Karpas-422 (cell line): ENCODE results near the gene CASKIN1. TPM values are rescaled to one million over a fixed set of nuclear protein-coding genes. Genes with fewer than 3 reads are reported as not detected.

ENCODE experiments used
- DNase-seq: peaks from one replicate; pipeline ENCODE4 v3.0.0-alpha.2; 2015
- H2AFZ ChIP-seq: fragments of 200-600 bp; sonication (generic); 2 replicates; pipeline ENCODE4 v1.6.1; 2014; ENCODE audit warnings: antibody characterized with exemption, low read length, mixed read lengths
- H3K27ac ChIP-seq: fragments of 200-600 bp; sonication (generic); 2 replicates; pipeline ENCODE4 v1.5.1; 2014; ENCODE audit warnings: mild to moderate bottlenecking, low read length, moderate library complexity
- H3K27me3 ChIP-seq: fragments of 200-600 bp; sonication (generic); 2 replicates; pipeline ENCODE4 v1.6.1; 2014; ENCODE audit warnings: low read length, mixed read lengths
- H3K36me3 ChIP-seq: fragments of 200-600 bp; sonication (generic); 2 replicates; pipeline ENCODE4 v1.6.1; 2014; ENCODE audit warnings: low read length, mixed read lengths; ENCODE audit not compliant: insufficient read depth
- H3K4me1 ChIP-seq: fragments of 200-600 bp; sonication (generic); 2 replicates; pipeline ENCODE4 v1.6.1; 2014; ENCODE audit warnings: mild to moderate bottlenecking, low read length, mixed read lengths
- H3K4me2 ChIP-seq: fragments of 200-600 bp; sonication (generic); 2 replicates; pipeline ENCODE4 v1.6.1; 2014; ENCODE audit warnings: low read length, low read depth, mild to moderate bottlenecking; ENCODE audit not compliant: poor library complexity, severe bottlenecking
- H3K4me3 ChIP-seq: fragments of 200-600 bp; sonication (generic); 2 replicates; pipeline ENCODE4 v1.5.1; 2014; ENCODE audit warnings: mild to moderate bottlenecking, antibody characterized with exemption, low read length, mixed read lengths
- H3K79me2 ChIP-seq: fragments of 200-600 bp; sonication (generic); 2 replicates; pipeline ENCODE4 v1.6.1; 2014; ENCODE audit warnings: mild to moderate bottlenecking, low read length, mixed read lengths
- H3K9ac ChIP-seq: fragments of 200-600 bp; sonication (generic); 2 replicates; pipeline ENCODE4 v1.6.0; 2014; ENCODE audit warnings: low read length
- H3K9me2 ChIP-seq: fragments of 200-600 bp; sonication (generic), shearing (Covaris generic); replicated peaks from 2 replicates; pipeline ENCODE4 v1.6.0; 2014; ENCODE audit warnings: mild to moderate bottlenecking, low read length, moderate library complexity; ENCODE audit not compliant: insufficient read depth
- H3K9me3 ChIP-seq: fragments of 300-700, 200-600 bp; sonication (generic); 2 replicates; pipeline ENCODE4 v1.6.1; 2014; ENCODE audit warnings: low read length, mixed read lengths
- H4K20me1 ChIP-seq: fragments of 200-600 bp; sonication (generic); 2 replicates; pipeline ENCODE4 v1.6.1; 2014; ENCODE audit warnings: mild to moderate bottlenecking, antibody characterized with exemption, low read length, low read depth; ENCODE audit not compliant: insufficient read depth
- total RNA-seq: library from RNA; depleted of rRNA; stranded (reverse); fragments of >200 nt; shearing (Covaris generic); gene quantifications from 2 replicates; pipeline ENCODE4 v1.2.3, GENCODE V29; 2014; ENCODE audit warnings: low replicate concordance

Gene CASKIN1
- total RNA-seq, 1 experiment from 2014 or later, result not detected

- Histone ChIP-seq H3K9me3 (no peaks in the 10 kb centered on the region), H4K20me1 (peaks cover 20% of the 10 kb centered on the region; the same call in 1 of the 2 replicates), H3K4me2 (no peak overlapping the region), H3K9me2 (no peaks in the 10 kb centered on the region), H3K9ac (no peak overlapping the region), H3K4me3 (no peak overlapping the region), H3K27me3 (no peaks in the 10 kb centered on the region), H2AFZ (no peak overlapping the region), H3K36me3 (no peaks in the 10 kb centered on the region), H3K27ac (no peak overlapping the region), H3K79me2 (peaks cover 29% of the 10 kb centered on the region), H3K4me1 (no peaks in the 10 kb centered on the region)
- DNase-seq, result no peak
These were observed 29.3 kb downstream of the CASKIN1 start for GRCh38 chr16:2167068-2167638.

GRCh38 chr16:2166263-2167067 is 29.9 kb downstream of the CASKIN1 start:
- Histone ChIP-seq H3K9me3 (no peaks in the 10 kb centered on the region), H3K27me3 (no peaks in the 10 kb centered on the region), H3K9me2 (no peaks in the 10 kb centered on the region), H3K9ac (no peak overlapping the region), H3K36me3 (no peaks in the 10 kb centered on the region), H3K79me2 (peaks cover 36% of the 10 kb centered on the region), H3K4me3 (no peak overlapping the region), H2AFZ (no peak overlapping the region), H3K27ac (no peak overlapping the region), H4K20me1 (peaks cover 27% of the 10 kb centered on the region; the same call in 1 of the 2 replicates), H3K4me2 (no peak overlapping the region), H3K4me1 (peaks cover 5% of the 10 kb centered on the region)
- DNase-seq, result no peak

GRCh38 chr16:2165861-2166260 is 30.5 kb downstream of the CASKIN1 start:
- Histone ChIP-seq H3K9me2 (no peaks in the 10 kb centered on the region), H3K79me2 (peaks cover 41% of the 10 kb centered on the region), H3K9ac (no peak overlapping the region), H3K27ac (no peak overlapping the region), H3K36me3 (no peaks in the 10 kb centered on the region), H2AFZ (no peak overlapping the region), H4K20me1 (peaks cover 27% of the 10 kb centered on the region; the same call in 1 of the 2 replicates), H3K4me2 (no peak overlapping the region), H3K4me3 (no peak overlapping the region), H3K4me1 (peaks cover 11% of the 10 kb centered on the region), H3K27me3 (no peaks in the 10 kb centered on the region), H3K9me3 (no peaks in the 10 kb centered on the region)
- no peak for DNase-seq

- no peaks in the 10 kb centered on the region for H3K9me3 ChIP-seq
- H3K27ac ChIP-seq, result no peak overlapping the region
- no peaks in the 10 kb centered on the region for H3K27me3 ChIP-seq
- H2AFZ ChIP-seq, result no peak overlapping the region
- H3K36me3 ChIP-seq, result no peaks in the 10 kb centered on the region
- H3K79me2 ChIP-seq, result peaks cover 66% of the 10 kb centered on the region
- no peak for DNase-seq
- peaks cover 42% of the 10 kb centered on the region for H4K20me1 ChIP-seq
- H3K4me2 ChIP-seq, result no peak overlapping the region
- H3K9ac ChIP-seq, result no peak overlapping the region
- H3K4me1 ChIP-seq, result peaks cover 36% of the 10 kb centered on the region
- no peak overlapping the region for H3K4me3 ChIP-seq
- H3K9me2 ChIP-seq, result no peaks in the 10 kb centered on the region
These were observed 33.1 kb downstream of the CASKIN1 start for GRCh38 chr16:2163211-2163881.

- Histone ChIP-seq H3K27ac (no peak overlapping the region), H2AFZ (no peak overlapping the region), H3K79me2 (peaks cover 72% of the 10 kb centered on the region), H3K9ac (no peak overlapping the region), H4K20me1 (peaks cover 48% of the 10 kb centered on the region), H3K9me2 (no peaks in the 10 kb centered on the region), H3K9me3 (no peaks in the 10 kb centered on the region), H3K36me3 (no peaks in the 10 kb centered on the region), H3K4me3 (no peak overlapping the region), H3K4me2 (no peak overlapping the region), H3K27me3 (no peaks in the 10 kb centered on the region), H3K4me1 (peaks cover 43% of the 10 kb centered on the region)
- no peak for DNase-seq
These were observed 33.7 kb downstream of the CASKIN1 start for GRCh38 chr16:2162676-2163118.

GRCh38 chr16:2161911-2162310 is 34.5 kb downstream of the CASKIN1 start:
- Histone ChIP-seq H3K9me2 (no peaks in the 10 kb centered on the region), H3K79me2 (peaks cover 80% of the 10 kb centered on the region), H3K27me3 (no peaks in the 10 kb centered on the region), H3K27ac (peak overlapping the region; percentile 79), H3K9ac (peak overlapping the region; percentile 22), H3K9me3 (no peaks in the 10 kb centered on the region), H4K20me1 (peaks cover 56% of the 10 kb centered on the region), H3K4me1 (peaks cover 51% of the 10 kb centered on the region), H3K4me3 (no peak overlapping the region), H2AFZ (no peak overlapping the region), H3K36me3 (no peaks in the 10 kb centered on the region), H3K4me2 (no peak overlapping the region)
- DNase-seq, result no peak

GRCh38 chr16:2160915-2161551 is 35.4 kb downstream of the CASKIN1 start:
- peak overlapping the region; percentile 79 for H3K27ac ChIP-seq
- H4K20me1 ChIP-seq, result peaks cover 59% of the 10 kb centered on the region
- peak overlapping the region; percentile 43 for H3K9ac ChIP-seq
- H3K4me2 ChIP-seq, result peak overlapping the region; percentile 37
- no peak overlapping the region for H2AFZ ChIP-seq
- H3K4me1 ChIP-seq, result peaks cover 54% of the 10 kb centered on the region
- no peaks in the 10 kb centered on the region for H3K36me3 ChIP-seq
- no peaks in the 10 kb centered on the region for H3K9me3 ChIP-seq
- H3K27me3 ChIP-seq, result no peaks in the 10 kb centered on the region
- H3K79me2 ChIP-seq, result peaks cover 85% of the 10 kb centered on the region
- H3K4me3 ChIP-seq, result peak overlapping the region; percentile 34; the same call in 1 of the 2 replicates
- H3K9me2 ChIP-seq, result no peaks in the 10 kb centered on the region
- peak; percentile 67 for DNase-seq
